Fibroblast of lung (primary cell): ENCODE measurements around the gene STX8. TPM values are rescaled to one million over a fixed set of nuclear protein-coding genes. Genes with fewer than 3 reads are reported as not detected.

Experiments
- DNase-seq, 2 donors: peaks; one replicate each; pipeline versions ENCODE4 v3.0.0 to v3.0.0-alpha.2; 2010; ENCODE audit warnings: low read depth in 2 of 2
- H2AFZ ChIP-seq: 2 replicates; pipeline ENCODE4 v1.5.1; 2012; ENCODE audit warnings: low read length, control low read depth, inconsistent platforms
- H3K27ac ChIP-seq: 2 replicates; pipeline ENCODE4 v1.5.1; 2011; ENCODE audit warnings: low read length, control low read depth; ENCODE audit not compliant: insufficient read depth
- H3K27me3 ChIP-seq: 2 replicates; pipeline ENCODE4 v1.5.1; 2011; ENCODE audit warnings: mild to moderate bottlenecking, low read length; ENCODE audit not compliant: control insufficient read depth, insufficient read depth
- H3K36me3 ChIP-seq: 2 replicates; pipeline ENCODE4 v1.5.1; 2011; ENCODE audit warnings: low read length; ENCODE audit not compliant: control insufficient read depth, insufficient read depth
- H3K4me1 ChIP-seq: 2 replicates; pipeline ENCODE4 v1.5.1; 2011; ENCODE audit warnings: low read length; ENCODE audit not compliant: control insufficient read depth, insufficient read depth; ENCODE audit errors: extremely low read depth
- H3K4me2 ChIP-seq: 2 replicates; pipeline ENCODE4 v1.5.1; 2011; ENCODE audit warnings: low read length, control low read depth; ENCODE audit not compliant: insufficient read depth; ENCODE audit errors: extremely low read depth
- H3K4me3 ChIP-seq, 4 experiments: fragments of 200-600 bp in 1 of 4; sonication (generic) in 1 of 4; replicated peaks in 1 of 4; 2 replicates each; pipeline ENCODE4 v1.5.1; 2011 to 2016; ENCODE audit warnings: low read length in 4 of 4, low read depth in 3 of 4, mild to moderate bottlenecking in 3 of 4, control low read depth in 2 of 4, inconsistent platforms in 1 of 4, mixed read lengths in 1 of 4; ENCODE audit not compliant: insufficient read depth in 1 of 4; ENCODE audit errors: control extremely low read depth in 1 of 4
- H3K79me2 ChIP-seq: 2 replicates; pipeline ENCODE4 v1.5.1; 2012; ENCODE audit warnings: mild to moderate bottlenecking, low read length, inconsistent platforms; ENCODE audit not compliant: control insufficient read depth, insufficient read depth
- H3K9ac ChIP-seq: 2 replicates; pipeline ENCODE4 v1.5.1; 2011; ENCODE audit warnings: mild to moderate bottlenecking, low read length, control low read depth; ENCODE audit not compliant: insufficient read depth
- H3K9me3 ChIP-seq: 2 replicates; pipeline ENCODE4 v1.5.1; 2012; ENCODE audit warnings: low read depth, low read length; ENCODE audit not compliant: control insufficient read depth, insufficient read depth
- H4K20me1 ChIP-seq: 2 replicates; pipeline ENCODE4 v1.5.1; 2011; ENCODE audit warnings: low read length; ENCODE audit not compliant: control insufficient read depth, insufficient read depth; ENCODE audit errors: extremely low read depth
- EZH2 ChIP-seq: IDR thresholded peaks from 2 replicates; pipeline ENCODE4 v1.5.1; 2012; ENCODE audit warnings: low read length, control low read depth, mild to moderate bottlenecking; ENCODE audit errors: missing control alignments
- polyA plus RNA-seq, 2 donors: library from polyadenylated mRNA; depleted of rRNA in 1 of 2; stranded (reverse) in 1 of 2; unstranded in 1 of 2; fragments of >200 nt; gene quantifications; 2 replicates each; pipeline ENCODE4 v1.2.1, GENCODE V29; 2011 to 2012; ENCODE audit warnings: missing spikeins in 1 of 2
- total RNA-seq: library from RNA; depleted of rRNA; stranded (reverse); fragments of >200 nt; gene quantifications from 2 replicates; pipeline ENCODE4 v1.2.1, GENCODE V29; 2014
- TF ChIP-seq, protein P1 (sequence below), 2 donors: IDR thresholded peaks in 1 of 2; conservative IDR thresholded peaks in 1 of 2; 1 replicate in 1 of 2; 2 replicates in 1 of 2; pipeline ENCODE4 v1.5.1; 2011 to 2012; ENCODE audit warnings: low read length in 2 of 2, control low read depth in 1 of 2, inconsistent platforms in 1 of 2, low read depth in 1 of 2, mild to moderate bottlenecking in 1 of 2

The STX8 gene
- total and polyA plus RNA-seq, 2 donors (not counting 1 experiment from before 2014, with no cell fraction given), result 84.7 to 128 TPM

DNA sequence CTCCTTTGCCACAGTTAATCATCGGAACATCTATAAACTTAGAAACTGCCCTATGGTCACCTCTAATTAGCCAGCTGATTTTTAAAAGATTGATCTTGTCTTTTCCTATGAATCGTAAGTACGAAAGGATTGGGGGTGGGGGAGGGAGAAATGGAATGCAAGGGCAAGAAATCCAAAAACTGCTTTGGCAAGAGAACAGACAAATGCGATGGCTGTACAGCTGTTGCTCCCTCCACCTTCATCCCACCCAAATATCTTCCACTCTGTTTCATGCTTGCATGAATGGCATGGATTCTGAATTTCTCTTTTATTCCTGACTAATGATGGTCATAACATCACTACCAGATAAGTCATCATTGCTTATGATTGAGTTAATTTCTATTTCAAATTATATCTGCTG is 165.7 kb downstream of the STX8 start:
- no peaks in the 10 kb centered on the region for H4K20me1 ChIP-seq
- no peak overlapping the region for H3K27ac ChIP-seq
- H3K4me3 ChIP-seq, result no peak overlapping the region
- H3K9ac ChIP-seq, result no peak overlapping the region
- no peaks in the 10 kb centered on the region for H3K27me3 ChIP-seq
- H2AFZ ChIP-seq, result no peak overlapping the region
- peaks cover 9% of the 10 kb centered on the region for H3K4me1 ChIP-seq
- no peaks in the 10 kb centered on the region for H3K9me3 ChIP-seq
- no peak for DNase-seq
- H3K36me3 ChIP-seq, result no peaks in the 10 kb centered on the region
- H3K79me2 ChIP-seq, result no peaks in the 10 kb centered on the region
- TF ChIP-seq EZH2, result no peak
- TF ChIP-seq, protein P1, sequence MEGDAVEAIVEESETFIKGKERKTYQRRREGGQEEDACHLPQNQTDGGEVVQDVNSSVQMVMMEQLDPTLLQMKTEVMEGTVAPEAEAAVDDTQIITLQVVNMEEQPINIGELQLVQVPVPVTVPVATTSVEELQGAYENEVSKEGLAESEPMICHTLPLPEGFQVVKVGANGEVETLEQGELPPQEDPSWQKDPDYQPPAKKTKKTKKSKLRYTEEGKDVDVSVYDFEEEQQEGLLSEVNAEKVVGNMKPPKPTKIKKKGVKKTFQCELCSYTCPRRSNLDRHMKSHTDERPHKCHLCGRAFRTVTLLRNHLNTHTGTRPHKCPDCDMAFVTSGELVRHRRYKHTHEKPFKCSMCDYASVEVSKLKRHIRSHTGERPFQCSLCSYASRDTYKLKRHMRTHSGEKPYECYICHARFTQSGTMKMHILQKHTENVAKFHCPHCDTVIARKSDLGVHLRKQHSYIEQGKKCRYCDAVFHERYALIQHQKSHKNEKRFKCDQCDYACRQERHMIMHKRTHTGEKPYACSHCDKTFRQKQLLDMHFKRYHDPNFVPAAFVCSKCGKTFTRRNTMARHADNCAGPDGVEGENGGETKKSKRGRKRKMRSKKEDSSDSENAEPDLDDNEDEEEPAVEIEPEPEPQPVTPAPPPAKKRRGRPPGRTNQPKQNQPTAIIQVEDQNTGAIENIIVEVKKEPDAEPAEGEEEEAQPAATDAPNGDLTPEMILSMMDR (conservative IDR thresholded peaks at IDR 0.05 in 1 of 2, IDR thresholded peaks at IDR 0.05 in 1 of 2; ENCODE audit: low read depth in 1 of 2, low read length in 2 of 2), result no peak
- peak overlapping the region; percentile 37 for H3K4me2 ChIP-seq

DNA sequence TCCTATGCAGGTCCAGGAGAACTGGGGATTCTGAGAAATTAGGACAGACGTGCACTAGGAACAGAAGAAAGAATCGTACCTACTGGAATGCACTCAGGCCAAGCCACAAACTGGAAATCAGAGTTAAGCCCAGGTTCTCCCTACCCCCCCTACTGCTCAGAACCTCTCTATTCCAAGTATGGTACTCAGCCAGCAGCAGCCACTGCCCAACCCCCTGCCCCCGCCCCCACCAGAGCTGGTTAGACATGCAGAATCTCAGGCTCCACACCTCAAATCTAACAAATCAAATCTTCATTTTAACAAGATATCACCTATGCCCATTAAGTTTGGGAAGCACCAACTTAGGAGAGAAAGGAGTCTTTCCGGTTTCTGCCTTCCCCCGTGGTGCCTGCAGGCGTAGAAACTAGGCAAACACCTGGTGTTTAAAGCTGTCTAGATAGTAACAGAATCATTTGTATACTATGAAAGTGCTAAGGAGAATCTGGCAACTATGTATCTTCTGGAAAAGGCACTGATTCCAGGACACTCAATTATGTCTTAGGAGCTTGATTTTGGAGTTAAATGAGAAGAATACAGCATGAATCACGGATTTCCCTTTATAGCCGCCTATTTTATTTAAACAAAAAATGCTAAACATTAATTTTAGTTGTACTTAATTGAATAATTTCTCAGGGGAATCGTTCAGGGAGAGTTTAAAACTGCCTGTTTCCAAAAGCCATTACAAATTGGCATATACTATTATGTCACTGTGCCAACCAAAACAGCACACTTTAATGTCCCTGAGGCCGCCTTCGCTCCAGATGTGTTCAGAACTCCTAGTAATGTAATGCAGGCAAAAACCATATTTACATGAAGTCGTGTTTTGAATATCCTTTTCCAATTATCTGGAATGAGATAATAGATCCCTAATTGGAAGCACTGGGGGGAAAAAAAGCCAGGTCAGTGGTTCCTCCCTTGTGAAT is 166.5 kb downstream of the STX8 start:
- Histone ChIP-seq H3K4me2 (peak overlapping the region; percentile 11), H4K20me1 (no peaks in the 10 kb centered on the region), H3K9ac (no peak overlapping the region), H3K79me2 (no peaks in the 10 kb centered on the region), H3K36me3 (no peaks in the 10 kb centered on the region), H2AFZ (no peak overlapping the region), H3K27ac (no peak overlapping the region), H3K4me1 (peaks cover 9% of the 10 kb centered on the region), H3K27me3 (no peaks in the 10 kb centered on the region), H3K4me3 (no peak overlapping the region), H3K9me3 (no peaks in the 10 kb centered on the region)
- DNase-seq, result peak in 1 of 2 donors; percentile 47
- TF ChIP-seq, protein P1 (conservative IDR thresholded peaks at IDR 0.05 in 1 of 2, IDR thresholded peaks at IDR 0.05 in 1 of 2; ENCODE audit: low read depth in 1 of 2, low read length in 2 of 2), result no peak
- no peak for TF ChIP-seq EZH2

DNA sequence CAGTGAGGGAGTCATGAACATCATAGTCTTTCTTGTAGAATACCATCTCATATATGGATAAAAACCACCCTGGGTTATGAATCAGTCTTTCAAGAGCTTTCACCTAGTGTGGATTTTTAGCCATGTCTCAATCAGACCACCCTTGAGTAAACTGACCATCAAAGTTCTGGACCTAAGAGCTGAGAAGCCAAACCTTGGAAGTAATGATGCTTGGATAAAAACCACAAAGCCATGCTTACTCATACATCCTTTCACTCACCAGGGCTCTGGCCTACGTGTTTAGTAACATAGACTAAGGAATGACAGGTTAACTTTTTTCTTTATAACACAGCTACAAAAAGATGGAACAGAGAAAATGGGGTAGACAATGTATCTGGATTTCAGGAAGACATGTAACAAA is 167.2 kb downstream of the STX8 start:
- DNase-seq, result peak; percentile 23 to 93
- Histone ChIP-seq H3K36me3 (no peaks in the 10 kb centered on the region), H3K4me3 (no peak overlapping the region), H3K27ac (no peak overlapping the region), H3K4me1 (peaks cover 9% of the 10 kb centered on the region), H3K9ac (no peak overlapping the region), H3K27me3 (no peaks in the 10 kb centered on the region), H4K20me1 (no peaks in the 10 kb centered on the region), H2AFZ (no peak overlapping the region), H3K4me2 (no peak overlapping the region), H3K9me3 (no peaks in the 10 kb centered on the region), H3K79me2 (no peaks in the 10 kb centered on the region)
- TF ChIP-seq, protein P1 (conservative IDR thresholded peaks at IDR 0.05 in 1 of 2, IDR thresholded peaks at IDR 0.05 in 1 of 2; ENCODE audit: low read depth in 1 of 2, low read length in 2 of 2), result no peak
